ENCODE measurements around the gene SNCA.

- no peak for TF ChIP-seq POLR2A (IDR thresholded peaks at IDR 0.05)
- TF ChIP-seq CTCF (IDR thresholded peaks at IDR 0.05), result no peak
These were observed 111.7 kb downstream of the SNCA start for GRCh38 chr4:89725268-89725667.

Measured in sigmoid colon (tissue), 3 donors.